Activated CD4-positive, alpha-beta memory T cell treated with anti-CD3 and anti-CD28 coated beads, Interleukin-2, amount 10 ng/mL, durations not matched to agents 7 days and 5 days (primary cell): ENCODE results near the gene CCR8. TPM values are rescaled to one million over a fixed set of nuclear protein-coding genes. Genes with fewer than 3 reads are reported as not detected.
"Not testable (repeated sequence)": the region's sequence is repeated elsewhere in the genome, so short reads cannot be mapped to it uniquely, and the experiment has no call there.

Source experiments
- CTCF ChIA-PET: fragments of 350-600 bp; sonication (Branson Sonifier 250); formaldehyde crosslinking; loops from one replicate; lab custom pipeline; 2021; ENCODE audit warnings: antibody characterized with exemption, inconsistent platforms; lab: Charles Lee
- POLR2A ChIA-PET: fragments of 350-600 bp; sonication (Branson Sonifier 250); formaldehyde crosslinking; loops from one replicate; lab custom pipeline; 2021; ENCODE audit warnings: antibody characterized with exemption; lab: Charles Lee
- DNase-seq: peaks from one replicate; pipeline ENCODE4 v3.0.0-alpha.2; 2020
- H3K27ac Mint-ChIP-seq: one replicate; pipeline ENCODE4 v1.8.0; 2021; ENCODE audit warnings: mild to moderate bottlenecking, mixed read lengths
- H3K27me3 Mint-ChIP-seq: one replicate; pipeline ENCODE4 v1.8.0; 2021; ENCODE audit warnings: mixed read lengths
- H3K36me3 Mint-ChIP-seq: one replicate; pipeline ENCODE4 v1.8.0; 2021; ENCODE audit warnings: low read depth, mixed read lengths
- H3K4me1 Mint-ChIP-seq: one replicate; pipeline ENCODE4 v1.8.0; 2021; ENCODE audit warnings: mixed read lengths
- H3K4me3 Mint-ChIP-seq: one replicate; pipeline ENCODE4 v1.8.0; 2021; ENCODE audit warnings: mild to moderate bottlenecking, mixed read lengths
- H3K9me3 Mint-ChIP-seq: one replicate; pipeline ENCODE4 v1.8.0; 2021; ENCODE audit warnings: mixed read lengths
- total RNA-seq, 2 experiments: library from RNA; stranded (reverse); gene quantifications; one replicate each; pipeline ENCODE4 v1.2.3, GENCODE V29; 2021

CCR8 gene
- total RNA-seq, 2 experiments from 2014 or later, result 7.6 to 7.9 TPM

GRCh38 chr3:39353168-39353927, 23.8 kb downstream of the CCR8 start:
- DNase-seq, POLR2A ChIA-PET, H3K4me3 Mint-ChIP-seq, H3K36me3 Mint-ChIP-seq, H3K27ac Mint-ChIP-seq, H3K9me3 Mint-ChIP-seq, H3K27me3 Mint-ChIP-seq: not testable (repeated sequence)
- CTCF ChIA-PET, result interaction anchor here (1.4 kb wide), 1 partner anchor 61 kb away, joined by 3 read pairs; no protein-coding TSS in a partner anchor
- H3K4me1 Mint-ChIP-seq, result peaks cover 32% of the 10 kb centered on the region

- ChIA-PET CTCF (interaction anchor here (0.7 to 1.7 kb wide), 4 partner anchors 55 to 1382 kb away, joined by 3 to 4 read pairs (median 4); partner anchors contain the start of gene XIRP1), POLR2A (interaction anchor here (1.3 kb wide), 1 partner anchor 20 kb away, joined by 3 read pairs; no protein-coding TSS in a partner anchor)
- peak overlapping the region; percentile 63 for H3K27ac Mint-ChIP-seq
- peaks cover 22% of the 10 kb centered on the region for H3K36me3 Mint-ChIP-seq
- no peak for DNase-seq
- H3K4me3 Mint-ChIP-seq, result no peak overlapping the region
- H3K27me3 Mint-ChIP-seq, result peaks cover 9% of the 10 kb centered on the region
- peaks cover 66% of the 10 kb centered on the region for H3K4me1 Mint-ChIP-seq
- H3K9me3 Mint-ChIP-seq, result peaks cover 7% of the 10 kb centered on the region
Observed at GRCh38 chr3:39358333-39358732, 28.8 kb downstream of the CCR8 start.

GRCh38 chr3:39361252-39361927, 31.9 kb downstream of the CCR8 start:
- peaks cover 5% of the 10 kb centered on the region for H3K27me3 Mint-ChIP-seq
- H3K4me3 Mint-ChIP-seq, result peak overlapping the region; percentile 51
- H3K9me3 Mint-ChIP-seq, result peaks cover 11% of the 10 kb centered on the region
- H3K36me3 Mint-ChIP-seq, result peaks cover 44% of the 10 kb centered on the region
- peak overlapping the region; percentile 81 for H3K27ac Mint-ChIP-seq
- peaks cover 68% of the 10 kb centered on the region for H3K4me1 Mint-ChIP-seq
- ChIA-PET CTCF (interaction anchor here (0.6 to 2.5 kb wide), 8 partner anchors 10 to 72 kb away, joined by 3 to 18 read pairs (median 6); no protein-coding TSS in a partner anchor), POLR2A (interaction anchor here (0.8 to 1.9 kb wide), 9 partner anchors 11 to 69 kb away, joined by 3 to 12 read pairs (median 5); no protein-coding TSS in a partner anchor)
- peak; percentile 80 for DNase-seq

GRCh38 chr3:39362192-39362591, 32.7 kb downstream of the CCR8 start:
- Mint-ChIP-seq H3K36me3 (peaks cover 44% of the 10 kb centered on the region), H3K9me3 (peaks cover 11% of the 10 kb centered on the region), H3K27ac (peak overlapping the region; percentile 81), H3K27me3 (peaks cover 5% of the 10 kb centered on the region), H3K4me3 (no peak overlapping the region), H3K4me1 (peaks cover 64% of the 10 kb centered on the region)
- POLR2A ChIA-PET, result interaction anchor here (1.0 to 1.9 kb wide), 6 partner anchors 15 to 70 kb away, joined by 3 to 12 read pairs (median 6); no protein-coding TSS in a partner anchor
- CTCF ChIA-PET, result interaction anchor here (0.6 to 2.5 kb wide), 5 partner anchors 11 to 73 kb away, joined by 3 to 18 read pairs (median 6); no protein-coding TSS in a partner anchor
- no peak for DNase-seq

GRCh38 chr3:39362812-39363211, 33.3 kb downstream of the CCR8 start:
- Mint-ChIP-seq H3K36me3 (peaks cover 44% of the 10 kb centered on the region), H3K4me1 (peaks cover 58% of the 10 kb centered on the region), H3K27me3 (peaks cover 5% of the 10 kb centered on the region), H3K9me3 (peaks cover 11% of the 10 kb centered on the region), H3K27ac (no peak overlapping the region), H3K4me3 (no peak overlapping the region)
- CTCF ChIA-PET, result interaction anchor here (0.6 to 2.0 kb wide), 2 partner anchors 13 to 16 kb away, joined by 4 to 7 read pairs; no protein-coding TSS in a partner anchor
- no peak for DNase-seq
- POLR2A ChIA-PET, result interaction anchor here (1.2 kb wide), 1 partner anchor 21 kb away, joined by 5 read pairs; no protein-coding TSS in a partner anchor

GRCh38 chr3:39370450-39370849, 40.9 kb downstream of the CCR8 start:
- H3K4me1 Mint-ChIP-seq, H3K4me3 Mint-ChIP-seq, CTCF ChIA-PET, DNase-seq, H3K27ac Mint-ChIP-seq, POLR2A ChIA-PET: not testable (repeated sequence)
- Mint-ChIP-seq H3K9me3 (peaks cover 11% of the 10 kb centered on the region), H3K36me3 (peaks cover 23% of the 10 kb centered on the region), H3K27me3 (peaks cover 13% of the 10 kb centered on the region)

- Mint-ChIP-seq H3K4me3 (no peak overlapping the region), H3K4me1 (peaks cover 9% of the 10 kb centered on the region), H3K27ac (no peak overlapping the region), H3K27me3 (peaks cover 13% of the 10 kb centered on the region), H3K9me3 (peaks cover 9% of the 10 kb centered on the region), H3K36me3 (peaks cover 17% of the 10 kb centered on the region)
- ChIA-PET POLR2A (interaction anchor here (1.0 kb wide), 1 partner anchor 11 kb away, joined by 3 read pairs; no protein-coding TSS in a partner anchor), CTCF (interaction anchor here (0.7 to 11.7 kb wide), 3 partner anchors 12 to 83 kb away, joined by 3 to 217 read pairs (median 3); no protein-coding TSS in a partner anchor)
- DNase-seq, result no peak
Observed at GRCh38 chr3:39372833-39373232, 43.3 kb downstream of the CCR8 start.

- Mint-ChIP-seq H3K36me3 (peaks cover 8% of the 10 kb centered on the region), H3K9me3 (no peaks in the 10 kb centered on the region), H3K27ac (no peak overlapping the region), H3K4me1 (peaks cover 17% of the 10 kb centered on the region), H3K27me3 (no peaks in the 10 kb centered on the region), H3K4me3 (no peak overlapping the region)
- POLR2A ChIA-PET, result interaction anchor here (1.2 to 1.8 kb wide), 4 partner anchors 18 to 85 kb away, joined by 3 to 7 read pairs (median 6); partner anchors contain the start of gene RPSA
- CTCF ChIA-PET, result interaction anchor here (0.8 to 11.7 kb wide), 13 partner anchors 10 to 377 kb away, joined by 3 to 217 read pairs (median 4); partner anchors contain the start of gene XIRP1
- DNase-seq, result no peak
Observed at GRCh38 chr3:39376959-39377634, 47.6 kb downstream of the CCR8 start.

- ChIA-PET POLR2A (interaction anchor here (0.7 to 1.8 kb wide), 8 partner anchors 19 to 188 kb away, joined by 3 to 7 read pairs (median 4); no protein-coding TSS in a partner anchor), CTCF (interaction anchor here (0.7 to 11.7 kb wide), 18 partner anchors 9 to 378 kb away, joined by 3 to 217 read pairs (median 4); partner anchors contain the start of gene XIRP1)
- no peak overlapping the region for H3K27ac Mint-ChIP-seq
Observed at GRCh38 chr3:39378088-39378487, 48.6 kb downstream of the CCR8 start.

GRCh38 chr3:39378957-39379777, 49.7 kb downstream of the CCR8 start:
- no peaks in the 10 kb centered on the region for H3K9me3 Mint-ChIP-seq
- CTCF ChIA-PET, result interaction anchor here (0.6 to 11.7 kb wide), 8 partner anchors 8 to 188 kb away, joined by 3 to 217 read pairs (median 10); partner anchors contain the start of gene XIRP1
- H3K27me3 Mint-ChIP-seq, result no peaks in the 10 kb centered on the region
- POLR2A ChIA-PET, result interaction anchor here (1.4 to 1.8 kb wide), 2 partner anchors 28 to 189 kb away, joined by 4 to 7 read pairs; no protein-coding TSS in a partner anchor
- H3K36me3 Mint-ChIP-seq, result no peaks in the 10 kb centered on the region
- no peak overlapping the region for H3K27ac Mint-ChIP-seq
- no peak for DNase-seq
- H3K4me3 Mint-ChIP-seq, result no peak overlapping the region
- H3K4me1 Mint-ChIP-seq, result peaks cover 30% of the 10 kb centered on the region

More at GRCh38 chr3:39378088-39378487, 48.6 kb downstream of the CCR8 start:
- peaks cover 25% of the 10 kb centered on the region for H3K4me1 Mint-ChIP-seq
- no peaks in the 10 kb centered on the region for H3K27me3 Mint-ChIP-seq
- H3K36me3 Mint-ChIP-seq, result peaks cover under 1% of the 10 kb centered on the region
- no peak overlapping the region for H3K4me3 Mint-ChIP-seq
- H3K9me3 Mint-ChIP-seq, result no peaks in the 10 kb centered on the region
- DNase-seq, result peak; percentile 73

GRCh38 chr3:39379778-39380155, 50.3 kb downstream of the CCR8 start:
- CTCF ChIA-PET, result interaction anchor here (0.7 to 11.7 kb wide), 6 partner anchors 16 to 189 kb away, joined by 3 to 217 read pairs (median 14); partner anchors contain the start of gene XIRP1

More at GRCh38 chr3:39379778-39380155, 50.3 kb downstream of the CCR8 start:
- DNase-seq, result no peak
- Mint-ChIP-seq H3K4me3 (no peak overlapping the region), H3K4me1 (peaks cover 35% of the 10 kb centered on the region), H3K36me3 (no peaks in the 10 kb centered on the region), H3K27ac (no peak overlapping the region), H3K9me3 (no peaks in the 10 kb centered on the region), H3K27me3 (no peaks in the 10 kb centered on the region)
- POLR2A ChIA-PET, result interaction anchor here (1.6 kb wide), 1 partner anchor 27 kb away, joined by 3 read pairs; the partner anchor contains the start of gene RPSA
